ENCODE results near the gene SEMA6C. TPM values are rescaled to one million over a fixed set of nuclear protein-coding genes. Genes with fewer than 3 reads are reported as not detected.

The SEMA6C gene
- total and polyA plus RNA-seq, 2 of the 13 experiments (the other 11 are each of a cell fraction or from before 2014, with no cell fraction given): 1.4 to 2.9 TPM

GRCh38 chr1:151189637-151190445, 43.4 kb upstream of the SEMA6C start, which contains the start of gene VPS72 (continued):
- TF ChIP-seq, protein P1, sequence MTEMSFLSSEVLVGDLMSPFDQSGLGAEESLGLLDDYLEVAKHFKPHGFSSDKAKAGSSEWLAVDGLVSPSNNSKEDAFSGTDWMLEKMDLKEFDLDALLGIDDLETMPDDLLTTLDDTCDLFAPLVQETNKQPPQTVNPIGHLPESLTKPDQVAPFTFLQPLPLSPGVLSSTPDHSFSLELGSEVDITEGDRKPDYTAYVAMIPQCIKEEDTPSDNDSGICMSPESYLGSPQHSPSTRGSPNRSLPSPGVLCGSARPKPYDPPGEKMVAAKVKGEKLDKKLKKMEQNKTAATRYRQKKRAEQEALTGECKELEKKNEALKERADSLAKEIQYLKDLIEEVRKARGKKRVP (CRISPR knock-in tag; IDR thresholded peaks at IDR 0.05): peak in 1 of 2 experiments; percentile 40; a peak in 1 of 4 replicates
- TF ChIP-seq CSRNP2 (CRISPR knock-in tag; conservative IDR thresholded peaks at IDR 0.05; ENCODE audit: low read depth): no peak
- peak; percentile 64 for TF ChIP-seq ISL2 (CRISPR knock-in tag; IDR thresholded peaks at IDR 0.05)
- peak; percentile 76 for TF ChIP-seq NR2C2 (CRISPR knock-in tag; IDR thresholded peaks at IDR 0.05; ENCODE audit: borderline replicate concordance)
- no peak; the same call in 1 of the 2 replicates for TF ChIP-seq KDM1A (CRISPR knock-in tag; IDR thresholded peaks at IDR 0.05)
- peak; percentile 78; the same call in 1 of the 2 replicates for TF ChIP-seq ZKSCAN8 (CRISPR knock-in tag; IDR thresholded peaks at IDR 0.05; ENCODE audit: borderline replicate concordance)
- TF ChIP-seq CENPX (CRISPR knock-in tag; IDR thresholded peaks at IDR 0.05): no peak
- TF ChIP-seq, protein P2, sequence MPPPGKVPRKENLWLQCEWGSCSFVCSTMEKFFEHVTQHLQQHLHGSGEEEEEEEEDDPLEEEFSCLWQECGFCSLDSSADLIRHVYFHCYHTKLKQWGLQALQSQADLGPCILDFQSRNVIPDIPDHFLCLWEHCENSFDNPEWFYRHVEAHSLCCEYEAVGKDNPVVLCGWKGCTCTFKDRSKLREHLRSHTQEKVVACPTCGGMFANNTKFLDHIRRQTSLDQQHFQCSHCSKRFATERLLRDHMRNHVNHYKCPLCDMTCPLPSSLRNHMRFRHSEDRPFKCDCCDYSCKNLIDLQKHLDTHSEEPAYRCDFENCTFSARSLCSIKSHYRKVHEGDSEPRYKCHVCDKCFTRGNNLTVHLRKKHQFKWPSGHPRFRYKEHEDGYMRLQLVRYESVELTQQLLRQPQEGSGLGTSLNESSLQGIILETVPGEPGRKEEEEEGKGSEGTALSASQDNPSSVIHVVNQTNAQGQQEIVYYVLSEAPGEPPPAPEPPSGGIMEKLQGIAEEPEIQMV (CRISPR knock-in tag; IDR thresholded peaks at IDR 0.05; ENCODE audit: low read depth): no peak
- no peak for TF ChIP-seq ZC3H4 (CRISPR knock-in tag; IDR thresholded peaks at IDR 0.05; ENCODE audit: borderline replicate concordance)
- TF ChIP-seq ZNF891 (CRISPR knock-in tag; IDR thresholded peaks at IDR 0.05): peak; percentile 59; the same call in 1 of the 2 replicates
- TF ChIP-seq, protein P3, sequence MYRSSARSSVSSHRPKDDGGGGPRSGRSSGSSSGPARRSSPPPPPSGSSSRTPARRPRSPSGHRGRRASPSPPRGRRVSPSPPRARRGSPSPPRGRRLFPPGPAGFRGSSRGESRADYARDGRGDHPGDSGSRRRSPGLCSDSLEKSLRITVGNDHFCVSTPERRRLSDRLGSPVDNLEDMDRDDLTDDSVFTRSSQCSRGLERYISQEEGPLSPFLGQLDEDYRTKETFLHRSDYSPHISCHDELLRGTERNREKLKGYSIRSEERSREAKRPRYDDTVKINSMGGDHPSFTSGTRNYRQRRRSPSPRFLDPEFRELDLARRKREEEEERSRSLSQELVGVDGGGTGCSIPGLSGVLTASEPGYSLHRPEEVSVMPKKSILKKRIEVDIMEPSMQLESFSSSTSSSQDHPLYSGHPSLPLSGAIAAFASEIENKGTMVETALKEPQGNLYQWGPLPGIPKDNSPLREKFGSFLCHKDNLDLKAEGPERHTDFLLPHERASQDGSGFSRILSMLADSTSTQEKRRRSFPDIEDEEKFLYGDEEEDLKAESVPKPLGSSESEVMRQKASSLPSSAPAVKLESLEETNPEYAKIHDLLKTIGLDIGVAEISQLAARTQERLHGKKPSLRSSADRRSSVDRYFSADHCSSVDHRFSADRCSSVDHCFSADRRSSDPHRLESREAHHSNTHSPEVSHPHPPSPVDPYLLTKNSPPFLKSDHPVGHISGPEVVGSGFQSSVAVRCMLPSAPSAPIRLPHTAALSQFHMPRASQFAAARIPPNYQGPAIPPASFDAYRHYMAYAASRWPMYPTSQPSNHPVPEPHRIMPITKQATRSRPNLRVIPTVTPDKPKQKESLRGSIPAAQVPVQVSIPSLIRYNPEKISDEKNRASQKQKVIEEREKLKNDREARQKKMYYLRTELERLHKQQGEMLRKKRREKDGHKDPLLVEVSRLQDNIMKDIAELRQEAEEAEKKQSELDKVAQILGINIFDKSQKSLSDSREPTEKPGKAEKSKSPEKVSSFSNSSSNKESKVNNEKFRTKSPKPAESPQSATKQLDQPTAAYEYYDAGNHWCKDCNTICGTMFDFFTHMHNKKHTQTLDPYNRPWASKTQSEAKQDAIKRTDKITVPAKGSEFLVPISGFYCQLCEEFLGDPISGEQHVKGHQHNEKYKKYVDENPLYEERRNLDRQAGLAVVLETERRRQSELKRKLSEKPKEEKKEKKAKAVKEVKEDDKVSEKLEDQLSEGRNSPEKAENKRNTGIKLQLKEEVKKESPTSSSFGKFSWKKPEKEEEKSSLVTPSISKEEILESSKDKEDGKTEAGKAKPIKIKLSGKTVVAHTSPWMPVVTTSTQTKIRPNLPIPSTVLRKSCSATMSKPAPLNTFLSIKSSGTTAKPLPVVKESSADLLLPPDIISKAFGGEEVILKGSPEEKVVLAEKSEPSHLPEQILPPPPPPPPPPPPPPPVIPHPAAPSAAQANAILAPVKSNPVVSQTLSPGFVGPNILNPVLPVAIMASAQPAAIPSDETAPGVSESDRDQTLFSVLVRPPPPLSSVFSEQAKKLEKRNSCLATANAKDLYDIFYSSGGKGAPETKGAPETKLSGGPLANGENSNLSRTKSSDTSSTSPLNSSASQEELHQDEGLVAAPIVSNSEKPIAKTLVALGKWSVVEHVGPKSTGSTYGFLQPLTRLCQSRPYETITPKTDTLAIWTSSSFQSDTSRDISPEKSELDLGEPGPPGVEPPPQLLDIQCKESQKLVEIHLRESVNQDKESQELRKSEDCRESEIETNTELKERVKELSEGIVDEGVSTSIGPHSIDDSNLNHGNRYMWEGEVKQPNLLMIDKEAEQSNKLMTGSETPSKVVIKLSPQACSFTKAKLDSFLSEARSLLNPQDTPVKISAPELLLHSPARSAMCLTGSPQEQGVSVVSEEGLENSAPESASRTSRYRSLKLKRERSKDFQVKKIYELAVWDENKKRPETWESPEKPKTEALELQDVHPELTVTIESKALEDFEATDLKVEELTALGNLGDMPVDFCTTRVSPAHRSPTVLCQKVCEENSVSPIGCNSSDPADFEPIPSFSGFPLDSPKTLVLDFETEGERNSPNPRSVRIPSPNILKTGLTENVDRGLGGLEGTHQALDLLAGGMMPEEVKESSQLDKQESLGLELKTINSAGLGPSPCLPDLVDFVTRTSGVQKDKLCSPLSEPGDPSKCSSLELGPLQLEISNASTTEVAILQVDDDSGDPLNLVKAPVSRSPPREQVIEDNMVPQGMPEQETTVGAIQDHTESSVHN (CRISPR knock-in tag; IDR thresholded peaks at IDR 0.05): no peak
- TF ChIP-seq HIVEP1 (CRISPR knock-in tag; IDR thresholded peaks at IDR 0.05): 0 out of 2 replicates have a peak, but pooled peaks have one; percentile 57
- no peak for TF ChIP-seq KDM6A (CRISPR knock-in tag; IDR thresholded peaks at IDR 0.05; ENCODE audit: low read depth)
- no peak for TF ChIP-seq IKZF1 (IDR thresholded peaks at IDR 0.05)
- TF ChIP-seq CBX5 (CRISPR knock-in tag; IDR thresholded peaks at IDR 0.05; ENCODE audit: borderline replicate concordance): peak; percentile 79; the same call in 1 of the 2 replicates
